HepG2 (cell line): ENCODE measurements around the gene MEX3C.

Experiments
- BCLAF1 ChIP-seq: fragments of 450-650 bp; IDR thresholded peaks from 2 replicates; pipeline ENCODE4 v1.6.1; 2017; ENCODE audit warnings: mild to moderate bottlenecking
- CEBPB ChIP-seq: IDR thresholded peaks from 2 replicates; pipeline ENCODE4 v1.6.1; 2011; ENCODE audit warnings: low read depth, low read length, improper control_type of control experiment, borderline replicate concordance
- CEBPG ChIP-seq: IDR thresholded peaks from 2 replicates; pipeline ENCODE4 v1.6.1; 2016
- ESRRA ChIP-seq: sonication (generic); formaldehyde crosslinking; IDR thresholded peaks from 2 replicates; pipeline ENCODE4 v1.5.1; 2020; ENCODE audit warnings: mild to moderate bottlenecking, low read depth, missing genetic modification reagents
- MXI1 ChIP-seq: IDR thresholded peaks from 3 replicates; pipeline ENCODE4 v1.6.1; 2012; ENCODE audit warnings: low read depth, low read length, inconsistent platforms, borderline replicate concordance
- RAD21 ChIP-seq: fragments of 450-650 bp; formaldehyde crosslinking; IDR thresholded peaks from 2 replicates; pipeline ENCODE4 v1.5.0; 2020; ENCODE audit warnings: mild to moderate bottlenecking
- SP140L ChIP-seq: sonication (generic); formaldehyde crosslinking; IDR thresholded peaks from 2 replicates; pipeline ENCODE4 v1.4.0; 2020; ENCODE audit warnings: missing genetic modification reagents, borderline replicate concordance
- TAF15 ChIP-seq: fragments of 200-400 bp; formaldehyde crosslinking; IDR thresholded peaks from one replicate; pipeline ENCODE4 v1.6.1; 2018; ENCODE audit warnings: mild to moderate bottlenecking, low read depth, low read length; ENCODE audit not compliant: poor library complexity, severe bottlenecking
- TBX2 ChIP-seq: sonication (generic); formaldehyde crosslinking; IDR thresholded peaks from 2 replicates; pipeline ENCODE4 v1.5.0; 2020; ENCODE audit warnings: missing genetic modification reagents, mild to moderate bottlenecking, borderline replicate concordance
- ZNF382 ChIP-seq: sonication (generic); formaldehyde crosslinking; IDR thresholded peaks from 2 replicates; pipeline ENCODE4 v1.5.0; 2020; ENCODE audit warnings: missing genetic modification reagents, mild to moderate bottlenecking, borderline replicate concordance
- ZNF557 ChIP-seq: sonication (generic); formaldehyde crosslinking; IDR thresholded peaks from 2 replicates; pipeline ENCODE4 v1.4.0; 2020; ENCODE audit warnings: missing genetic modification reagents
- ZSCAN12 ChIP-seq: sonication (generic); formaldehyde crosslinking; IDR thresholded peaks from 2 replicates; pipeline ENCODE4 v1.9.0; 2021; ENCODE audit warnings: mild to moderate bottlenecking, missing genetic modification reagents
- TF ChIP-seq, protein P1 (sequence below): sonication (generic); formaldehyde crosslinking; IDR thresholded peaks from 2 replicates; pipeline ENCODE4 v1.5.0; 2020; ENCODE audit warnings: missing genetic modification reagents

- TF ChIP-seq CEBPG, result no peak
- TF ChIP-seq MXI1, result no peak
- no peak for TF ChIP-seq BCLAF1
- TF ChIP-seq CEBPB, result no peak
- TF ChIP-seq ZNF557 (CRISPR knock-in tag), result no peak
- no peak for TF ChIP-seq RAD21 (CRISPR knock-in tag)
- no peak for TF ChIP-seq TAF15
- TF ChIP-seq SP140L (CRISPR knock-in tag), result no peak
- no peak for TF ChIP-seq TBX2 (CRISPR knock-in tag)
- TF ChIP-seq ESRRA (CRISPR knock-in tag), result no peak
- TF ChIP-seq ZNF382 (CRISPR knock-in tag), result no peak
- no peak for TF ChIP-seq ZSCAN12 (CRISPR knock-in tag)
- TF ChIP-seq, protein P1, sequence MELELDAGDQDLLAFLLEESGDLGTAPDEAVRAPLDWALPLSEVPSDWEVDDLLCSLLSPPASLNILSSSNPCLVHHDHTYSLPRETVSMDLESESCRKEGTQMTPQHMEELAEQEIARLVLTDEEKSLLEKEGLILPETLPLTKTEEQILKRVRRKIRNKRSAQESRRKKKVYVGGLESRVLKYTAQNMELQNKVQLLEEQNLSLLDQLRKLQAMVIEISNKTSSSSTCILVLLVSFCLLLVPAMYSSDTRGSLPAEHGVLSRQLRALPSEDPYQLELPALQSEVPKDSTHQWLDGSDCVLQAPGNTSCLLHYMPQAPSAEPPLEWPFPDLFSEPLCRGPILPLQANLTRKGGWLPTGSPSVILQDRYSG (CRISPR knock-in tag), result no peak
These were observed 31.8 kb upstream of the MEX3C start for GRCh38 chr18:51229328-51229727.
